HCT116 (cell line): ENCODE measurements around the gene CAMK2D. TPM values are rescaled to one million over a fixed set of nuclear protein-coding genes. Genes with fewer than 3 reads are reported as not detected.

ENCODE experiments used
- ATAC-seq: fragments of 200-7000 bp; cut with Tn5 transposase; 2 replicates; pipeline ENCODE4 v1.9.1; 2020; ENCODE audit warnings: mild to moderate bottlenecking, moderate library complexity
- BruUV-seq: library from RNA; stranded (reverse); fragments of 400-500 nt; replicated peaks from 2 replicates; lab custom pipeline; 2021; lab: Mats Ljungman, UMichigan
- CTCF ChIA-PET: fragments of 300-600 bp; sonication (Branson Sonifier 250); formaldehyde crosslinking; loops from one replicate; lab custom pipeline; 2021; ENCODE audit warnings: antibody characterized with exemption; lab: Charles Lee
- POLR2A ChIA-PET: fragments of 300-600, 350-600 bp; sonication (Branson Sonifier 250); formaldehyde crosslinking; loops from one replicate; lab custom pipeline; 2021; ENCODE audit warnings: antibody characterized with exemption; lab: Charles Lee
- RAD21 ChIA-PET, 2 experiments: fragments of 300-600 bp; sonication (Branson Sonifier 250); formaldehyde crosslinking; loops; one replicate each; lab custom pipeline; 2023; ENCODE audit warnings: low total read pairs in 2 of 2; ENCODE audit not compliant: uncharacterized antibody in 2 of 2, unreplicated experiment in 2 of 2, low non-redundant PET in 1 of 2; lab: Charles Lee
- DNase-seq: peaks from one replicate; pipeline ENCODE4 v3.0.0-alpha.2; 2010; ENCODE audit warnings: low read depth, low spot score
- H2AFZ ChIP-seq: fragments of 200-600 bp; shearing (Covaris generic), sonication (generic); 2 replicates; pipeline ENCODE4 v1.6.1; 2017; ENCODE audit warnings: low read depth, mixed run types, mixed read lengths, antibody characterized with exemption, low read length; ENCODE audit not compliant: poor library complexity, severe bottlenecking
- H3K27ac ChIP-seq: 2 replicates; pipeline ENCODE4 v1.5.1; 2012; ENCODE audit warnings: low read depth, low read length
- H3K27me3 ChIP-seq: fragments of 200-600 bp; sonication (generic); 2 replicates; pipeline ENCODE4 v1.6.1; 2016; ENCODE audit warnings: mixed run types, low read length, mixed read lengths; ENCODE audit not compliant: insufficient read depth
- H3K36me3 ChIP-seq, 2 experiments: fragments of 200-500 bp in 1 of 2; fragments of 200-600 bp in 1 of 2; sonication (Bioruptor generic) in 1 of 2; sonication (generic) in 1 of 2; 2 replicates each; pipeline versions ENCODE4 v1.5.1 to v1.6.1; 2014 to 2016; ENCODE audit warnings: low read length in 2 of 2, inconsistent platforms in 1 of 2, mixed read lengths in 1 of 2, mixed run types in 1 of 2; ENCODE audit not compliant: insufficient read depth in 2 of 2, control insufficient read depth in 1 of 2
- H3K4me1 ChIP-seq, 2 experiments: fragments of 200-600 bp in 1 of 2; sonication (generic) in 1 of 2; 2 replicates each; pipeline versions ENCODE4 v1.5.1 to v1.6.1; 2012 to 2017; ENCODE audit warnings: low read length in 2 of 2, inconsistent platforms in 1 of 2, mild to moderate bottlenecking in 1 of 2, mixed read lengths in 1 of 2, mixed run types in 1 of 2, moderate library complexity in 1 of 2; ENCODE audit not compliant: insufficient read depth in 2 of 2, control insufficient read depth in 1 of 2
- H3K4me2 ChIP-seq: fragments of 200-600 bp; sonication (generic); 2 replicates; pipeline ENCODE4 v1.6.1; 2017; ENCODE audit warnings: mixed run types, low read length, mixed read lengths
- H3K4me3 ChIP-seq, 2 experiments: fragments of 200-600 bp in 1 of 2; sonication (generic) in 1 of 2; replicated peaks in 1 of 2; 2 replicates each; pipeline ENCODE4 v1.5.1; 2011 to 2016; ENCODE audit warnings: low read length in 2 of 2, control low read depth in 1 of 2, low read depth in 1 of 2, mild to moderate bottlenecking in 1 of 2, mixed read lengths in 1 of 2, mixed run types in 1 of 2
- H3K79me2 ChIP-seq: fragments of 200-600 bp; sonication (generic); 2 replicates; pipeline ENCODE4 v1.6.1; 2017; ENCODE audit warnings: mild to moderate bottlenecking, mixed run types, low read length, moderate library complexity, mixed read lengths; ENCODE audit not compliant: insufficient read depth
- H3K9ac ChIP-seq: fragments of 200-600 bp; sonication (generic); 2 replicates; pipeline ENCODE4 v1.6.1; 2016; ENCODE audit warnings: low read length, mixed read lengths
- H3K9me2 ChIP-seq: fragments of 200-600 bp; sonication (generic), shearing (Covaris generic); 2 replicates; pipeline ENCODE4 v1.6.1; 2017; ENCODE audit warnings: mixed run types, mild to moderate bottlenecking, moderate library complexity; ENCODE audit not compliant: insufficient read depth
- H3K9me3 ChIP-seq, 2 experiments: fragments of 200-500 bp in 1 of 2; fragments of 200-600 bp in 1 of 2; sonication (Bioruptor generic) in 1 of 2; sonication (generic) in 1 of 2; 2 replicates each; pipeline ENCODE4 v1.6.1; 2014 to 2017; ENCODE audit warnings: low read length in 2 of 2, mixed read lengths in 2 of 2, inconsistent platforms in 1 of 2, low read depth in 1 of 2, mild to moderate bottlenecking in 1 of 2, mixed run types in 1 of 2, moderate library complexity in 1 of 2; ENCODE audit not compliant: control insufficient read depth in 1 of 2, insufficient read depth in 1 of 2
- H4K20me1 ChIP-seq: fragments of 200-600 bp; sonication (generic), shearing (Covaris generic); 2 replicates; pipeline ENCODE4 v1.6.1; 2017; ENCODE audit warnings: mixed run types, mild to moderate bottlenecking, moderate library complexity; ENCODE audit not compliant: insufficient read depth
- POLR2A ChIP-seq: IDR thresholded peaks from 2 replicates; pipeline ENCODE4 v1.7.0; 2011; ENCODE audit warnings: borderline replicate concordance; ENCODE audit not compliant: insufficient read depth, insufficient read length; ENCODE audit errors: extremely low read depth
- SIN3A ChIP-seq: IDR thresholded peaks from 2 replicates; pipeline ENCODE4 v1.6.1; 2012; ENCODE audit warnings: low read depth
- TCF7L2 ChIP-seq: IDR thresholded peaks from 2 replicates; pipeline ENCODE4 v1.7.0; 2011; ENCODE audit warnings: borderline replicate concordance, inconsistent platforms; ENCODE audit not compliant: insufficient read depth, insufficient read length; ENCODE audit errors: extremely low read depth
- intact Hi-C: fragments of 100-400 bp; cut with micrococcal nuclease; formaldehyde crosslinking; loops from 2 replicates; pipeline ENCODE4 v1.10.0; 2022
- total RNA-seq: library from RNA; stranded (reverse); gene quantifications from one replicate; pipeline ENCODE4 v1.2.1, GENCODE V29; 2021; ENCODE audit not compliant: unreplicated experiment
- TF ChIP-seq, protein P1 (sequence below): IDR thresholded peaks from 2 replicates; pipeline ENCODE4 v1.6.1; 2012

Gene CAMK2D
- total RNA-seq, 1 experiment from 2014 or later: 67.0 TPM

- CTCF ChIA-PET: no interaction called here
- TF ChIP-seq, protein P1, sequence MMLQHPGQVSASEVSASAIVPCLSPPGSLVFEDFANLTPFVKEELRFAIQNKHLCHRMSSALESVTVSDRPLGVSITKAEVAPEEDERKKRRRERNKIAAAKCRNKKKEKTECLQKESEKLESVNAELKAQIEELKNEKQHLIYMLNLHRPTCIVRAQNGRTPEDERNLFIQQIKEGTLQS: no peak
- no peak for TF ChIP-seq SIN3A
- Histone ChIP-seq H3K27me3 (no peaks in the 10 kb centered on the region), H3K9me2 (no peaks in the 10 kb centered on the region), H3K79me2 (peaks cover 29% of the 10 kb centered on the region), H2AFZ (no peak overlapping the region), H4K20me1 (no peaks in the 10 kb centered on the region), H3K27ac (no peak overlapping the region), H3K4me3 (no peak overlapping the region), H3K4me2 (no peak overlapping the region), H3K9me3 (no peaks in the 10 kb centered on the region), H3K4me1 (no peaks in the 10 kb centered on the region), H3K9ac (no peak overlapping the region), H3K36me3 (no peaks in the 10 kb centered on the region)
- RAD21 ChIA-PET: no interaction called here
- DNase-seq: no peak
- intact Hi-C loops: no loop called here
- ATAC-seq: no peak
- BruUV-seq: no TSS peak
- POLR2A ChIA-PET: no interaction called here
Observed at GRCh38 chr4:113727802-113728201, 33.7 kb downstream of the CAMK2D start.

DNA sequence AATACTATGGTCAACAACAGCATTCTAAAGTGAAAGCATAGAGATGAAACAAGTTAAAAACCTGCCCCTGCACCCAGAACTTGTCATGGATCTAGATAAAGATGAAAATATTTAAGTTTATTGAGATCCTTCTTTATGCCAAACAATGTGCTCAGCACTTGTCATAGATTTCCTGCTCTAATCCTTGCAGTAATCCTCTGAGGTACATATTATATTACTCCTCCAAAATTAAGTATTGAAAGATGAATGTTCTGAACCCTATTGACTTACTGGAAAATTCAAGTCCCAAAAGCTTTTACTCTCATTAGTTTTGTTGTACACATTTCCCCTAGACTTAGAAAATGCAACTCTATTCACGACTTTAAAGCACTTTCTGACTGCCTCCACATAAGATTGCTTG lies 35.6 kb downstream of the CAMK2D start:
- TF ChIP-seq TCF7L2: no peak
- TF ChIP-seq POLR2A: no peak
- Histone ChIP-seq H3K4me3 (no peak overlapping the region), H4K20me1 (no peaks in the 10 kb centered on the region), H3K9me3 (no peaks in the 10 kb centered on the region), H2AFZ (no peak overlapping the region), H3K4me2 (no peak overlapping the region), H3K79me2 (peaks cover 27% of the 10 kb centered on the region), H3K4me1 (no peaks in the 10 kb centered on the region), H3K9me2 (no peaks in the 10 kb centered on the region), H3K36me3 (no peaks in the 10 kb centered on the region), H3K27me3 (no peaks in the 10 kb centered on the region), H3K9ac (no peak overlapping the region), H3K27ac (no peak overlapping the region)
- DNase-seq (no peak), ATAC-seq (no peak)
- ChIA-PET RAD21 (no interaction called here), CTCF (no interaction called here), POLR2A (interaction anchor here (0.7 kb wide), 1 partner anchor 11 kb away, joined by 3 read pairs; no protein-coding TSS in a partner anchor)
- intact Hi-C loops: no loop called here
- no TSS peak for BruUV-seq
